Spleen (tissue), 13 donors: ENCODE measurements around the gene SCIMP. TPM values are rescaled to one million over a fixed set of nuclear protein-coding genes. Genes with fewer than 3 reads are reported as not detected.
A peak's percentile ranks its signal among the peaks of the same experiment; 100 is the strongest.

Experiments used
- DNase-seq: peaks from one replicate; pipeline ENCODE4 v3.0.0-alpha.2; 2020
- H3K27ac ChIP-seq, 8 donors: fragments of 200-600 bp; sonication (generic) in 7 of 8; 1 replicate in 4 of 8; 2 replicates in 4 of 8; pipeline versions ENCODE4 v1.5.0 to v1.8.0; 2016 to 2021; ENCODE audit warnings: inconsistent platforms in 4 of 8, mild to moderate bottlenecking in 4 of 8, moderate library complexity in 1 of 8
- H3K27me3 ChIP-seq, 7 donors: fragments of 200-600 bp; sonication (generic) in 6 of 7; replicated peaks in 1 of 7; 1 replicate in 4 of 7; 2 replicates in 3 of 7; pipeline versions ENCODE4 v1.5.0 to v1.8.0; 2016 to 2021; ENCODE audit warnings: inconsistent platforms in 3 of 7, mild to moderate bottlenecking in 1 of 7
- H3K36me3 ChIP-seq, 6 donors: fragments of 200-600 bp; sonication (generic) in 5 of 6; 1 replicate in 4 of 6; 2 replicates in 2 of 6; pipeline versions ENCODE4 v1.5.0 to v1.8.0; 2016 to 2021; ENCODE audit warnings: inconsistent platforms in 2 of 6
- H3K4me1 ChIP-seq, 6 donors: fragments of 200-600 bp; sonication (generic) in 5 of 6; 1 replicate in 3 of 6; 2 replicates in 3 of 6; pipeline versions ENCODE4 v1.5.0 to v1.8.0; 2016 to 2021; ENCODE audit warnings: inconsistent platforms in 3 of 6
- H3K4me3 ChIP-seq, 8 donors: fragments of 200-600 bp; sonication (generic) in 7 of 8; 1 replicate in 4 of 8; 2 replicates in 4 of 8; pipeline versions ENCODE4 v1.5.0 to v1.8.0; 2016 to 2021; ENCODE audit warnings: inconsistent platforms in 4 of 8, mild to moderate bottlenecking in 4 of 8, moderate library complexity in 2 of 8
- H3K9me3 ChIP-seq, 8 donors: fragments of 200-600 bp; sonication (generic) in 7 of 8; 1 replicate in 4 of 8; 2 replicates in 4 of 8; pipeline versions ENCODE4 v1.5.0 to v1.8.0; 2016 to 2021; ENCODE audit warnings: inconsistent platforms in 4 of 8
- CTCF ChIP-seq, 11 experiments: fragments of 200-600 bp in 7 of 11; fragments of 450-650 bp in 4 of 11; sonication (generic) in 4 of 11; IDR thresholded peaks in 8 of 11; conservative IDR thresholded peaks in 3 of 11; 1 replicate in 7 of 11; 2 replicates in 4 of 11; pipeline versions ENCODE4 v1.4.0 to v1.8.0; 2016 to 2021; ENCODE audit warnings: antibody characterized with exemption in 11 of 11, inconsistent platforms in 4 of 11, mild to moderate bottlenecking in 1 of 11
- POLR2A ChIP-seq, 3 donors: fragments of 450-650 bp; IDR thresholded peaks; one replicate each; pipeline ENCODE4 v1.5.1; 2017; ENCODE audit warnings: antibody characterized with exemption in 3 of 3, mild to moderate bottlenecking in 1 of 3
- POLR2AphosphoS5 ChIP-seq, 3 donors: sonication (generic); formaldehyde crosslinking; IDR thresholded peaks; one replicate each; pipeline ENCODE4 v1.5.1; 2017; ENCODE audit warnings: antibody characterized with exemption in 3 of 3
- WGBS, 5 donors: extraction: QIAGEN DNeasy Blood & Tissue Kit in 3 of 5; methylation state at CpG; one replicate each; pipeline versions ENCODE4 v1.1.5 to v1.1.7; 2013 to 2018; 5-methylcytosine and 5-hydroxymethylcytosine counted together
- intact Hi-C: fragments of 100-400 bp; cut with DNase I; formaldehyde crosslinking; loops from one replicate; pipeline ENCODE4 v1.15.0; 2023; ENCODE audit warnings: low total_unique reads
- long read RNA-seq, 2 donors: transcript quantifications; one replicate each; lab custom pipeline, GENCODE V29; 2026
- polyA plus RNA-seq, 3 donors: library from polyadenylated mRNA; stranded (reverse); fragments of 200-250 nt; gene quantifications; one replicate each; pipeline ENCODE4 v1.2.1, GENCODE V29; 2013
- total RNA-seq, 7 donors: library from RNA; depleted of rRNA in 3 of 7; stranded (reverse); fragments of >200 nt in 3 of 7; fragmentation: NEBNext Ultra II Directional in 4 of 7; extraction: Animal tissue kit (Norgen Biotek cat#: 25700) in 4 of 7; gene quantifications; one replicate each; pipeline versions ENCODE4 v1.1.0 to v1.2.1, GENCODE V29; 2016 to 2021
- donor health status: healthy with polysubstance abuse.
- donor health status: DM: no; HTN: no; CAD: no; lungs with moderate emphysema.
- donor health status: DM: no; HTN: no; CAD: no.
- donor health status: Bipolar disorder and iron deficiency.
- donor health status: healthy.
- donor health status: DM: no; HTN: no; CAD: no.
- donor health status: DM: yes; HTN: yes; CAD: no.

Gene SCIMP
- total RNA-seq (100 to 1,000 TPM in 1 of 7 donors, 10 to 100 TPM in 6; 68.0 to 102 (median 84.5) TPM), polyA plus RNA-seq (10 to 100 TPM; 18.9 to 55.0 (median 28.9) TPM)
- long read RNA-seq, donor 1, transcript SCIMP-203 (5 exons, 2,383 nt), result major isoform, 14 of 15 reads
- long read RNA-seq, donor 1, partial matches to known transcripts, result 0 of 15 reads
- long read RNA-seq, donor 1, other reads (novel, unspliced or antisense), result 0 of 15 reads
- long read RNA-seq, donor 2, partial matches to known transcripts, result 0 of 6 reads
- long read RNA-seq, donor 2, other reads (novel, unspliced or antisense), result 0 of 6 reads

GRCh38 chr17:5234645-5235576 is at the start of gene SCIMP:
TSS of gene SCIMP (minus strand) at chr17:5234860. CDS start at chr17:5234755, 105 bp downstream.
- H3K27ac ChIP-seq, result peak within 1 kb of the TSS; percentile 58 to 93 (median 82)
- H3K9me3 ChIP-seq, result no peaks in the 10 kb centered on the region
- H3K4me1 ChIP-seq, result peaks cover 0 to 89% (median 48%) of the 10 kb centered on the region in 6 donors
- intact Hi-C loops, result loop anchor here (5.0 kb wide), 1 partner anchor 33 kb away; no protein-coding TSS in a partner anchor
- TF ChIP-seq POLR2AphosphoS5 (IDR thresholded peaks at IDR 0.05) (peak; percentile 64 to 93 (median 87)), CTCF (IDR thresholded peaks at IDR 0.05 in 8 of 11, conservative IDR thresholded peaks at IDR 0.05 in 3 of 11) (no peak), POLR2A (IDR thresholded peaks at IDR 0.05) (peak in 1 of 3 donors; percentile 76)
- peaks cover 0 to 29% (median 0%) of the 10 kb centered on the region in 6 donors for H3K36me3 ChIP-seq
- 56 to 64% (median 61%) methylated on average over 12 to 19 of the region's 19 CpGs for WGBS, 5 donors
- DNase-seq, result peak; percentile 85
- H3K4me3 ChIP-seq, result peak within 1 kb of the TSS in 7 of 8 donors; percentile 17 to 70 (median 40)
- no peaks in the 10 kb centered on the region for H3K27me3 ChIP-seq

GRCh38 chr17:5283571-5284315 is 49.1 kb upstream of the SCIMP start:
- TF ChIP-seq POLR2AphosphoS5 (IDR thresholded peaks at IDR 0.05) (no peak), CTCF (IDR thresholded peaks at IDR 0.05 in 8 of 11, conservative IDR thresholded peaks at IDR 0.05 in 3 of 11) (no peak), POLR2A (IDR thresholded peaks at IDR 0.05) (no peak)
- intact Hi-C loops, result no loop called here
- Histone ChIP-seq H3K4me1 (peaks cover 36 to 74% (median 62%) of the 10 kb centered on the region in 6 donors), H3K27me3 (no peaks in the 10 kb centered on the region), H3K36me3 (peaks cover 0 to 4% (median 0%) of the 10 kb centered on the region in 6 donors), H3K27ac (peak overlapping the region in 5 of 8 donors; percentile 92 to 97 (median 95)), H3K4me3 (peak overlapping the region in 7 of 8 donors; percentile 67 to 91 (median 82)), H3K9me3 (no peaks in the 10 kb centered on the region)
- 46 to 51% (median 48%) methylated on average over 5 of the region's 5 CpGs for WGBS, 5 donors
- DNase-seq, result no peak

- 2 to 3% (median 3%) methylated on average over 22 to 34 of the region's 34 CpGs for WGBS, 5 donors
- TF ChIP-seq CTCF (IDR thresholded peaks at IDR 0.05 in 8 of 11, conservative IDR thresholded peaks at IDR 0.05 in 3 of 11), result no peak
- TF ChIP-seq POLR2AphosphoS5 (IDR thresholded peaks at IDR 0.05), result no peak
- TF ChIP-seq POLR2A (IDR thresholded peaks at IDR 0.05), result no peak
- Histone ChIP-seq H3K9me3 (no peaks in the 10 kb centered on the region), H3K36me3 (peaks cover 0 to 4% (median 0%) of the 10 kb centered on the region in 6 donors), H3K4me1 (peaks cover 30 to 64% (median 52%) of the 10 kb centered on the region in 6 donors), H3K27ac (peak overlapping the region in 6 of 8 donors; percentile 53 to 97 (median 94)), H3K4me3 (peak overlapping the region; percentile 67 to 91 (median 81)), H3K27me3 (no peaks in the 10 kb centered on the region)
- DNase-seq, result no peak
- intact Hi-C loops, result no loop called here
Measured at GRCh38 chr17:5282642-5283217, 48.1 kb upstream of the SCIMP start.
